Upper lobe of left lung (tissue), 6 donors: ENCODE data around the gene EMILIN3. TPM values are rescaled to one million over a fixed set of nuclear protein-coding genes. Genes with fewer than 3 reads are reported as not detected.

Experiments used
- ATAC-seq, 2 donors: fragments of 200-7000 bp; cut with Tn5 transposase; one replicate each; pipeline ENCODE4 v1.9.1; 2022; ENCODE audit warnings: mild to moderate bottlenecking in 2 of 2, moderate library complexity in 2 of 2; ENCODE audit not compliant: low FRiP score in 2 of 2
- DNase-seq, 2 donors: peaks; one replicate each; pipeline ENCODE4 v3.0.0-alpha.2; 2019 to 2020
- H3K27ac ChIP-seq, 4 donors: fragments of 200-600 bp; sonication (generic); one replicate each; pipeline ENCODE4 v1.5.1; 2016 to 2019
- H3K27me3 ChIP-seq, 4 donors: fragments of 200-600 bp; sonication (generic); one replicate each; pipeline ENCODE4 v1.5.1; 2017 to 2019
- H3K36me3 ChIP-seq, 4 donors: fragments of 200-600 bp; sonication (generic); one replicate each; pipeline ENCODE4 v1.5.1; 2016 to 2019
- H3K4me1 ChIP-seq, 4 donors: fragments of 200-600 bp; sonication (generic); one replicate each; pipeline ENCODE4 v1.5.1; 2018 to 2019
- H3K4me3 ChIP-seq, 4 donors: fragments of 200-600 bp; sonication (generic); one replicate each; pipeline ENCODE4 v1.5.1; 2017 to 2019; ENCODE audit warnings: mild to moderate bottlenecking in 2 of 4, moderate library complexity in 1 of 4
- H3K9me3 ChIP-seq, 4 donors: fragments of 200-600 bp; sonication (generic); one replicate each; pipeline ENCODE4 v1.5.1; 2018 to 2019
- CTCF ChIP-seq, 6 experiments: fragments of 450-650 bp in 4 of 6; fragments of 200-600 bp in 2 of 6; sonication (generic) in 2 of 6; IDR thresholded peaks; one replicate each; pipeline ENCODE4 v1.5.1; 2016 to 2019; ENCODE audit warnings: antibody characterized with exemption in 6 of 6
- EP300 ChIP-seq, 4 donors: sonication (generic); formaldehyde crosslinking; IDR thresholded peaks; one replicate each; pipeline ENCODE4 v1.5.1; 2017; ENCODE audit warnings: antibody characterized with exemption in 4 of 4, control low read depth in 2 of 4
- POLR2A ChIP-seq, 4 donors: fragments of 450-650 bp; IDR thresholded peaks; one replicate each; pipeline ENCODE4 v1.5.1; 2016 to 2017; ENCODE audit warnings: antibody characterized with exemption in 4 of 4, mild to moderate bottlenecking in 2 of 4
- POLR2AphosphoS5 ChIP-seq, 2 donors: sonication (generic); formaldehyde crosslinking; IDR thresholded peaks; one replicate each; pipeline ENCODE4 v1.5.1; 2017; ENCODE audit warnings: antibody characterized with exemption in 2 of 2
- WGBS, 2 donors: methylation state at CpG; one replicate each; pipeline ENCODE4 v1.1.5; 2017 to 2018; 5-methylcytosine and 5-hydroxymethylcytosine counted together
- total RNA-seq, 6 donors: library from RNA; depleted of rRNA in 4 of 6; stranded (reverse); fragments of >200 nt in 4 of 6; gene quantifications; one replicate each; pipeline versions ENCODE4 v1.1.0 to v1.2.1, GENCODE V29; 2016 to 2021
- donor health status: DM: no; HTN: no; CAD: no; lungs with moderate emphysema.
- donor health status: DM: no; HTN: yes; CAD: no; lungs with severe emphysema.

The EMILIN3 gene
- total RNA-seq, 6 donors from 2014 or later = 0.06 to 0.61 (median 0.16) TPM; not detected in 2

DNA sequence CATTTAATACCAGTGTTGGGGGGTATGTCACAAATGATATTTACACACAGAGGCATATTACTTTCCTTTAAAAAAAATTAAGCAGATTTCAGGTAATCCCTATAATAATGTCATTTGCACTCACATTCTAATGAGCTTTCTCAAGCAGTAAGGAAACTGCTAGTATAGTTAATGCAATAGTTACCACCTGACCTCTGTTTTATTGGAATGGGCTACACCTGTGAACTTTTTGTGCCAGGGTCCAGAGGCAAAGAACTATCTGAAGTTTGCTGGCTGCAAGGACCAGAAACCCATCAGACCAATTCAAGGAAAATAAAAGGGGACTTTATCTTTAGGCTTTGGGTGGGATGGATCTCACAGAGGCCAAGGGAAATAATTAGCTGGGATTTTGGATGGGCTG lies 46.2 kb downstream of the EMILIN3 start:
- H3K27ac ChIP-seq = peak overlapping the region in 1 of 4 donors; percentile 13
- no peak for ATAC-seq

GRCh38 chr20:41318271-41318649 lies 48.4 kb downstream of the EMILIN3 start:
- Histone ChIP-seq H3K4me3 (peak overlapping the region in 3 of 4 donors; percentile 80 to 96 (median 94)), H3K27ac (peak overlapping the region; percentile 56 to 90 (median 80)), H3K27me3 (no peaks in the 10 kb centered on the region), H3K36me3 (no peaks in the 10 kb centered on the region), H3K4me1 (peaks cover 4 to 32% (median 21%) of the 10 kb centered on the region in 4 donors), H3K9me3 (no peaks in the 10 kb centered on the region)
- TF ChIP-seq POLR2AphosphoS5 (IDR thresholded peaks at IDR 0.05) (no peak), CTCF (IDR thresholded peaks at IDR 0.05) (no peak), POLR2A (IDR thresholded peaks at IDR 0.05) (no peak), EP300 (IDR thresholded peaks at IDR 0.05) (no peak)
- ATAC-seq (no peak), DNase-seq (no peak)
- 50 to 54% methylated on average over 5 of the region's 5 CpGs for WGBS, 2 donors

More for the DNA sequence above, 46.2 kb downstream of the EMILIN3 start:
- no peaks in the 10 kb centered on the region for H3K36me3 ChIP-seq
- DNase-seq = no peak
- H3K4me1 ChIP-seq = peaks cover 4 to 32% (median 16%) of the 10 kb centered on the region in 4 donors
- no peaks in the 10 kb centered on the region for H3K27me3 ChIP-seq
- TF ChIP-seq CTCF (IDR thresholded peaks at IDR 0.05) = no peak
- no peak for TF ChIP-seq POLR2AphosphoS5 (IDR thresholded peaks at IDR 0.05)
- TF ChIP-seq POLR2A (IDR thresholded peaks at IDR 0.05) = no peak
- no peak for TF ChIP-seq EP300 (IDR thresholded peaks at IDR 0.05)
- no peaks in the 10 kb centered on the region for H3K9me3 ChIP-seq
- no peak overlapping the region for H3K4me3 ChIP-seq

- TF ChIP-seq POLR2AphosphoS5 (IDR thresholded peaks at IDR 0.05) (peak; percentile 53 to 78), POLR2A (IDR thresholded peaks at IDR 0.05) (peak in 1 of 4 donors; percentile 66), CTCF (IDR thresholded peaks at IDR 0.05) (no peak), EP300 (IDR thresholded peaks at IDR 0.05) (peak in 1 of 4 donors; percentile 17)
- Histone ChIP-seq H3K36me3 (no peaks in the 10 kb centered on the region), H3K4me1 (peaks cover 4 to 32% (median 21%) of the 10 kb centered on the region in 4 donors), H3K27ac (peak within 1 kb of the TSS; percentile 69 to 92 (median 87)), H3K27me3 (no peaks in the 10 kb centered on the region), H3K4me3 (peak within 1 kb of the TSS; percentile 50 to 96 (median 87)), H3K9me3 (no peaks in the 10 kb centered on the region)
- DNase-seq = peak; percentile 96 to 100
- 0 to 4% methylated on average over 3 to 27 of the region's 64 CpGs for WGBS, 2 donors
- ATAC-seq = peak; percentile 98 to 99
Observed at GRCh38 chr20:41317546-41318270, 48.9 kb downstream of the EMILIN3 start, which contains the start of gene ZHX3. Gene ZHX3, minus strand, starts transcription at chr20:41317731. Its CDS starts 112,815 bp downstream, at chr20:41204916.

- Histone ChIP-seq H3K27me3 (no peaks in the 10 kb centered on the region), H3K27ac (peak overlapping the region; percentile 69 to 92 (median 87)), H3K9me3 (no peaks in the 10 kb centered on the region), H3K36me3 (no peaks in the 10 kb centered on the region), H3K4me3 (peak overlapping the region; percentile 50 to 96 (median 87)), H3K4me1 (peaks cover 4 to 31% (median 19%) of the 10 kb centered on the region in 4 donors)
- TF ChIP-seq POLR2AphosphoS5 (IDR thresholded peaks at IDR 0.05) = no peak
- peak in 1 of 4 donors; percentile 14 for TF ChIP-seq POLR2A (IDR thresholded peaks at IDR 0.05)
- TF ChIP-seq CTCF (IDR thresholded peaks at IDR 0.05) = no peak
- DNase-seq = peak; percentile 79 to 97
- ATAC-seq = peak; percentile 76 to 78
- 7 to 19% methylated on average over 8 to 32 of the region's 66 CpGs for WGBS, 2 donors
Observed at GRCh38 chr20:41316602-41317545, 49.7 kb downstream of the EMILIN3 start.
